Natural killer cell (primary cell): ENCODE results near the gene STX17. TPM values are rescaled to one million over a fixed set of nuclear protein-coding genes. Genes with fewer than 3 reads are reported as not detected.

Experiments used
- ATAC-seq, 3 donors: fragments of 150-1000 bp in 2 of 3; fragments of 200-7000 bp in 1 of 3; cut with Tn5 transposase; 1 replicate in 1 of 3; 2 replicates in 2 of 3; pipeline ENCODE4 v1.10.0; 2021; ENCODE audit warnings: mild to moderate bottlenecking in 2 of 3, moderate library complexity in 2 of 3
- DNase-seq, 2 donors: peaks; one replicate each; pipeline versions ENCODE4 v3.0.0 to v3.0.0-alpha.2; 2013 to 2021; ENCODE audit warnings: mixed read lengths in 1 of 2
- H3K27ac ChIP-seq: one replicate; pipeline ENCODE4 v1.5.1; 2013; ENCODE audit warnings: mild to moderate bottlenecking, low read length
- H3K27me3 ChIP-seq: one replicate; pipeline ENCODE4 v1.6.1; 2013; ENCODE audit warnings: low read length; ENCODE audit not compliant: control insufficient read depth, insufficient read depth
- H3K36me3 ChIP-seq: one replicate; pipeline ENCODE4 v1.6.1; 2013; ENCODE audit warnings: low read length; ENCODE audit not compliant: control insufficient read depth, insufficient read depth
- H3K4me1 ChIP-seq: one replicate; pipeline ENCODE4 v1.6.1; 2013; ENCODE audit warnings: low read length; ENCODE audit not compliant: control insufficient read depth, insufficient read depth
- H3K4me3 ChIP-seq: one replicate; pipeline ENCODE4 v1.5.1; 2013; ENCODE audit warnings: low read length
- H3K9me3 ChIP-seq: one replicate; pipeline ENCODE4 v1.6.1; 2013; ENCODE audit warnings: low read length; ENCODE audit not compliant: control insufficient read depth, insufficient read depth
- H3K27ac Mint-ChIP-seq, 2 donors: one replicate each; pipeline ENCODE4 v1.8.0; 2022; ENCODE audit warnings: mild to moderate bottlenecking in 2 of 2, mixed read lengths in 2 of 2, moderate library complexity in 1 of 2
- H3K27me3 Mint-ChIP-seq, 2 donors: one replicate each; pipeline ENCODE4 v1.8.0; 2022; ENCODE audit warnings: low read depth in 2 of 2, mixed read lengths in 2 of 2
- H3K36me3 Mint-ChIP-seq: one replicate; pipeline ENCODE4 v1.8.0; 2022; ENCODE audit warnings: mixed read lengths
- H3K4me1 Mint-ChIP-seq, 2 donors: one replicate each; pipeline ENCODE4 v1.8.0; 2022; ENCODE audit warnings: mixed read lengths in 2 of 2
- H3K4me3 Mint-ChIP-seq: one replicate; pipeline ENCODE4 v1.8.0; 2022; ENCODE audit warnings: mild to moderate bottlenecking, moderate library complexity, mixed read lengths
- H3K9me3 Mint-ChIP-seq, 2 donors: one replicate each; pipeline ENCODE4 v1.8.0; 2022; ENCODE audit warnings: mixed read lengths in 2 of 2
- WGBS: methylation state at CpG from one replicate; pipeline ENCODE4 v1.1.7; 2013; ENCODE audit warnings: missing lambda C conversion rate; ENCODE audit not compliant: insufficient coverage; 5-methylcytosine and 5-hydroxymethylcytosine counted together
- intact Hi-C: fragments of 100-400 bp; cut with micrococcal nuclease; formaldehyde crosslinking; loops from one replicate; pipeline ENCODE4 v1.14.2; 2022
- total RNA-seq, 4 donors: library from RNA; stranded (reverse); fragments of 120-200 nt in 1 of 4; gene quantifications; one replicate each; pipeline versions ENCODE4 v1.2.3 to v1.2.4, GENCODE V29; 2013 to 2022
- TF ChIP-seq, protein P1 (sequence below): fragments of 200-600 bp; IDR thresholded peaks from one replicate; pipeline ENCODE4 v1.8.0; 2022; ENCODE audit warnings: antibody characterized with exemption

STX17 gene
- total RNA-seq, 3 donors from 2014 or later (not counting 1 experiment from before 2014, with no cell fraction given) = 28.4 to 41.5 (median 33.8) TPM

DNA sequence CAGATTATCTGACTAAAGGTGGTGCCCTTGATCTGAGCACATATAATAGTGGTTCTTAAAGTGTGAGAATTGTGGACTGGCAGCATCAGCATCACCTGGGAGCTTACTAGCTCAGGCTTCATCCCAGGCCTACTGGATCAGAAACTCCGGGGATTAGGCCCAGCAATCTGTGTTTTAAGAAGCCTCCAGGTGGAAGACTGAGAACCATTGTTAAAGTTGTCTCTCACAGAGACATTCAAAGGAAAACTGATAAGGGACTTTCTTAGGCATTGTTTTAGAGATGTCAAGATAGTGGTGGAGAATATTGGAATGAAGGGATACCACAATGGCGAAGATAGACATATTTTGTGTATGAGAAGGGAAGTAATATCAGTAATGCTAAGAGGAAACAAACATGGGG is 59.5 kb downstream of the STX17 start:
- TF ChIP-seq, protein P1, sequence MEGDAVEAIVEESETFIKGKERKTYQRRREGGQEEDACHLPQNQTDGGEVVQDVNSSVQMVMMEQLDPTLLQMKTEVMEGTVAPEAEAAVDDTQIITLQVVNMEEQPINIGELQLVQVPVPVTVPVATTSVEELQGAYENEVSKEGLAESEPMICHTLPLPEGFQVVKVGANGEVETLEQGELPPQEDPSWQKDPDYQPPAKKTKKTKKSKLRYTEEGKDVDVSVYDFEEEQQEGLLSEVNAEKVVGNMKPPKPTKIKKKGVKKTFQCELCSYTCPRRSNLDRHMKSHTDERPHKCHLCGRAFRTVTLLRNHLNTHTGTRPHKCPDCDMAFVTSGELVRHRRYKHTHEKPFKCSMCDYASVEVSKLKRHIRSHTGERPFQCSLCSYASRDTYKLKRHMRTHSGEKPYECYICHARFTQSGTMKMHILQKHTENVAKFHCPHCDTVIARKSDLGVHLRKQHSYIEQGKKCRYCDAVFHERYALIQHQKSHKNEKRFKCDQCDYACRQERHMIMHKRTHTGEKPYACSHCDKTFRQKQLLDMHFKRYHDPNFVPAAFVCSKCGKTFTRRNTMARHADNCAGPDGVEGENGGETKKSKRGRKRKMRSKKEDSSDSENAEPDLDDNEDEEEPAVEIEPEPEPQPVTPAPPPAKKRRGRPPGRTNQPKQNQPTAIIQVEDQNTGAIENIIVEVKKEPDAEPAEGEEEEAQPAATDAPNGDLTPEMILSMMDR = no peak
- Histone ChIP-seq H3K27me3 (no peaks in the 10 kb centered on the region), H3K4me3 (no peak overlapping the region), H3K27ac (no peak overlapping the region), H3K36me3 (peaks cover 45% of the 10 kb centered on the region), H3K4me1 (no peaks in the 10 kb centered on the region), H3K9me3 (no peaks in the 10 kb centered on the region)
- Mint-ChIP-seq H3K27me3 (no peaks in the 10 kb centered on the region), H3K4me1 (peaks cover 0 to 6% of the 10 kb centered on the region in 2 donors), H3K36me3 (peaks cover 9% of the 10 kb centered on the region), H3K4me3 (no peak overlapping the region), H3K9me3 (no peaks in the 10 kb centered on the region), H3K27ac (no peak overlapping the region)
- 94% methylated on average over 2 of the region's 2 CpGs for WGBS
- intact Hi-C loops = no loop called here
- ATAC-seq (no peak), DNase-seq (no peak)

DNA sequence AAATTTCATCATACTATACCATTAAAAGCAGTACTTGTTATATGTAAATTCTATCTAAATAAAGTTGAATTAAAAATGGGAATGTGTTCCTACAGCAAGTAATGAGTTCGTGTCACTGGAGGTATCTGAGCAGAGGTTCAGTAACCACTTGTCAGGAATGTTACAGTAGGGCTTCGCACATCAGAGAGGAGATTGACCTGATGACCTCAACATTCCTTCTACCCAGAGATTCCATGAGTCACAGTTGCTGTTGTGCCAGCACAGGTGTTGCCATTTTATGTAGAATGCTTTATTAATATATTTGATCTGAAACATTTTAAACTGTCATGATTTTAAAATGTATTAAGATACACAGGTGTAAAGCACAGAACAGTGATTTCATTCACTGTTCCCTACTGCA is 60.3 kb downstream of the STX17 start:
- Mint-ChIP-seq H3K9me3 (no peaks in the 10 kb centered on the region), H3K27me3 (no peaks in the 10 kb centered on the region), H3K27ac (no peak overlapping the region), H3K4me1 (peaks cover 0 to 6% of the 10 kb centered on the region in 2 donors), H3K4me3 (no peak overlapping the region), H3K36me3 (peaks cover 9% of the 10 kb centered on the region)
- Histone ChIP-seq H3K27me3 (no peaks in the 10 kb centered on the region), H3K4me1 (no peaks in the 10 kb centered on the region), H3K9me3 (no peaks in the 10 kb centered on the region), H3K36me3 (peaks cover 39% of the 10 kb centered on the region), H3K4me3 (no peak overlapping the region), H3K27ac (no peak overlapping the region)
- intact Hi-C loops = no loop called here
- TF ChIP-seq, protein P1 = no peak
- no peak for ATAC-seq
- no peak for DNase-seq
- WGBS = 96% methylated on average over 2 of the region's 2 CpGs

DNA sequence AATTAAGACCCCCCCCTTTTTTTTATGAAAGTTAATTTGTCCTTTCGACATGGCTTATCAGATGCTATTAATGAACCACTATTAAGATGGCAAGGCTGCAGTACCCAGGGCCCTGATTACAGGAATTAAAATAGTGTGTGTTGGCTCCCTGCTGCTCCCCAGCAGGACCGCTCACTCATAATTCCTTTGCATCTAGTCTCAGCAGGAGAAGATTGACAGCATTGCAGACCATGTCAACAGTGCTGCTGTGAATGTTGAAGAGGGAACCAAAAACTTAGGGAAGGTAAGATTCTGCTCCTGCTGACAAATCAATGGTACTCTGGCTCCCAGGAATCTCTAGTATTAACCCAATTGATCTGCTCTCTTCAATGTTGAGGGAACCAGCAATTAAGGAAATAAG is 61.0 kb downstream of the STX17 start:
- Mint-ChIP-seq H3K4me1 (peaks cover 0 to 6% of the 10 kb centered on the region in 2 donors), H3K27me3 (no peaks in the 10 kb centered on the region), H3K9me3 (no peaks in the 10 kb centered on the region), H3K4me3 (no peak overlapping the region), H3K27ac (no peak overlapping the region), H3K36me3 (peaks cover 9% of the 10 kb centered on the region)
- no peak overlapping the region for H3K27ac ChIP-seq
- H3K27me3 ChIP-seq = no peaks in the 10 kb centered on the region
- H3K4me3 ChIP-seq = no peak overlapping the region
- H3K9me3 ChIP-seq = no peaks in the 10 kb centered on the region
- H3K36me3 ChIP-seq = peaks cover 33% of the 10 kb centered on the region
- TF ChIP-seq, protein P1 = no peak
- intact Hi-C loops = no loop called here
- DNase-seq = no peak
- no peak for ATAC-seq
- WGBS = 91% methylated on average over 2 of the region's 2 CpGs
- no peaks in the 10 kb centered on the region for H3K4me1 ChIP-seq

DNA sequence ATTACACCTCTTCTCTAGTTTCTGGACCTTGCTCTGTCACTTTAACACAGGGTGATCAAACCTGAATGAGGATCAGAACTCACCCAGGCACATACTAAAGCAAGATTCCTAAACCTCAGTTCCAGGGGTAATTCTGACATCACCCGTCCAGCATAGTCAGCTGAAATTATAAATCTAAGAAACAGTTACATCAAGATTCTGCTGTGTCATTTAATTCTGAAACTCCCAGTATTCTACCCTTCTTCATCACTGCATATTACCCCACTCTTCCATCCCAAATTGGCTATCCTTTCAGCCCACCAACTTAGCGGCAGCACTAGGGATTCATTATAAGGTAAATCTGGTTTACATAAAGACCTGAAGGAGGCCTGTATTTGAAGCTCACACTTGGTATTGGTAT is 64.0 kb downstream of the STX17 start:
- H3K4me3 Mint-ChIP-seq = no peak overlapping the region
- Histone ChIP-seq H3K4me1 (no peaks in the 10 kb centered on the region), H3K9me3 (no peaks in the 10 kb centered on the region), H3K27me3 (no peaks in the 10 kb centered on the region), H3K4me3 (no peak overlapping the region), H3K36me3 (peaks cover 22% of the 10 kb centered on the region), H3K27ac (no peak overlapping the region)
- H3K27ac Mint-ChIP-seq = no peak overlapping the region
- no peaks in the 10 kb centered on the region for H3K9me3 Mint-ChIP-seq
- H3K27me3 Mint-ChIP-seq = no peaks in the 10 kb centered on the region
- H3K4me1 Mint-ChIP-seq = no peaks in the 10 kb centered on the region
- ATAC-seq (no peak), DNase-seq (no peak)
- intact Hi-C loops = no loop called here
- WGBS = 93% methylated on average over 2 of the region's 2 CpGs
- peaks cover 9% of the 10 kb centered on the region for H3K36me3 Mint-ChIP-seq
- TF ChIP-seq, protein P1 = no peak
